Hepatocyte (in vitro differentiated cells): Measurements from ENCODE around the gene C16orf87.

Source experiments
- CTCF ChIP-seq: fragments of 200-600 bp; sonication (generic); IDR thresholded peaks from 2 replicates; pipeline ENCODE4 v1.5.1; 2016; ENCODE audit warnings: antibody characterized with exemption, mild to moderate bottlenecking; ENCODE audit not compliant: poor library complexity
- EZH2 ChIP-seq: fragments of 200-600 bp; sonication (generic); IDR thresholded peaks from 2 replicates; pipeline ENCODE4 v1.6.1; 2016; ENCODE audit warnings: antibody characterized with exemption, mild to moderate bottlenecking, borderline replicate concordance

GRCh38 chr16:46836534-46837530, 5.9 kb upstream of the C16orf87 start:
- TF ChIP-seq CTCF = no peak
- no peak for TF ChIP-seq EZH2
